Endodermal cell (in vitro differentiated cells): ENCODE measurements around the gene ZNF487. TPM values are rescaled to one million over a fixed set of nuclear protein-coding genes. Genes with fewer than 3 reads are reported as not detected.

ENCODE experiments used
- DNase-seq: peaks from one replicate; pipeline ENCODE4 v3.0.0-alpha.2; 2017
- H3K27ac ChIP-seq: 2 replicates; pipeline ENCODE4 v1.5.1; 2013; ENCODE audit warnings: mild to moderate bottlenecking, low read depth, low read length, moderate library complexity
- H3K27me3 ChIP-seq: 2 replicates; pipeline ENCODE4 v1.6.1; 2013; ENCODE audit warnings: mild to moderate bottlenecking, low read length, moderate library complexity; ENCODE audit not compliant: insufficient read depth, control insufficient read depth, poor library complexity, severe bottlenecking
- H3K36me3 ChIP-seq: 2 replicates; pipeline ENCODE4 v1.7.0; 2013; ENCODE audit warnings: mild to moderate bottlenecking, low read length, moderate library complexity; ENCODE audit not compliant: control insufficient read depth, insufficient read depth
- H3K4me1 ChIP-seq: one replicate; pipeline ENCODE4 v1.7.0; 2013; ENCODE audit warnings: low read length; ENCODE audit not compliant: control insufficient read depth, insufficient read depth
- H3K4me3 ChIP-seq: 2 replicates; pipeline ENCODE4 v1.5.1; 2013; ENCODE audit warnings: mild to moderate bottlenecking, low read length, moderate library complexity
- H3K9ac ChIP-seq: 2 replicates; pipeline ENCODE4 v1.6.1; 2013; ENCODE audit warnings: mild to moderate bottlenecking, low read length, moderate library complexity; ENCODE audit not compliant: poor library complexity, severe bottlenecking; ENCODE audit errors: extremely low read depth
- H3K9me3 ChIP-seq: 2 replicates; pipeline ENCODE4 v1.6.1; 2013; ENCODE audit warnings: mild to moderate bottlenecking, low read length, moderate library complexity; ENCODE audit not compliant: control insufficient read depth
- H3K27ac Mint-ChIP-seq: 2 replicates; pipeline ENCODE4 v1.8.0; 2020; ENCODE audit warnings: mixed read lengths
- H3K27me3 Mint-ChIP-seq: 2 replicates; pipeline ENCODE4 v1.8.0; 2021; ENCODE audit warnings: mild to moderate bottlenecking, mixed read lengths; ENCODE audit not compliant: insufficient read depth
- H3K36me3 Mint-ChIP-seq: 2 replicates; pipeline ENCODE4 v1.8.0; 2020; ENCODE audit warnings: low read depth, mixed read lengths
- H3K4me1 Mint-ChIP-seq: 2 replicates; pipeline ENCODE4 v1.8.0; 2020; ENCODE audit warnings: mixed read lengths
- H3K4me3 Mint-ChIP-seq: 2 replicates; pipeline ENCODE4 v1.8.0; 2020; ENCODE audit warnings: mild to moderate bottlenecking, moderate library complexity, mixed read lengths
- H3K9me3 Mint-ChIP-seq: 2 replicates; pipeline ENCODE4 v1.8.0; 2020; ENCODE audit warnings: mild to moderate bottlenecking, mixed read lengths
- CTCF ChIP-seq: fragments of 200-600 bp; sonication (generic); conservative IDR thresholded peaks from 2 replicates; pipeline ENCODE4 v1.5.0; 2021; ENCODE audit warnings: antibody characterized with exemption, mild to moderate bottlenecking
- WGBS, 2 experiments: methylation state at CpG; one replicate each; pipeline versions ENCODE4 v1.1.5 to v1.1.7; 2013; ENCODE audit warnings: missing lambda C conversion rate in 2 of 2, mixed read lengths in 1 of 2; ENCODE audit not compliant: insufficient coverage in 1 of 2, insufficient read length in 1 of 2; 5-methylcytosine and 5-hydroxymethylcytosine counted together
- total RNA-seq, 2 donors: library from RNA; stranded (reverse); fragmentation: NEBNext Ultra II Directional in 1 of 2; extraction: Animal tissue kit (Norgen Biotek cat#: 25700) in 1 of 2; gene quantifications; 2 replicates in 1 of 2; 3 replicates in 1 of 2; pipeline ENCODE4 v1.2.1, GENCODE V29; 2021

Gene ZNF487
- total RNA-seq, 2 donors from 2014 or later: 3.8 to 6.6 TPM

DNA sequence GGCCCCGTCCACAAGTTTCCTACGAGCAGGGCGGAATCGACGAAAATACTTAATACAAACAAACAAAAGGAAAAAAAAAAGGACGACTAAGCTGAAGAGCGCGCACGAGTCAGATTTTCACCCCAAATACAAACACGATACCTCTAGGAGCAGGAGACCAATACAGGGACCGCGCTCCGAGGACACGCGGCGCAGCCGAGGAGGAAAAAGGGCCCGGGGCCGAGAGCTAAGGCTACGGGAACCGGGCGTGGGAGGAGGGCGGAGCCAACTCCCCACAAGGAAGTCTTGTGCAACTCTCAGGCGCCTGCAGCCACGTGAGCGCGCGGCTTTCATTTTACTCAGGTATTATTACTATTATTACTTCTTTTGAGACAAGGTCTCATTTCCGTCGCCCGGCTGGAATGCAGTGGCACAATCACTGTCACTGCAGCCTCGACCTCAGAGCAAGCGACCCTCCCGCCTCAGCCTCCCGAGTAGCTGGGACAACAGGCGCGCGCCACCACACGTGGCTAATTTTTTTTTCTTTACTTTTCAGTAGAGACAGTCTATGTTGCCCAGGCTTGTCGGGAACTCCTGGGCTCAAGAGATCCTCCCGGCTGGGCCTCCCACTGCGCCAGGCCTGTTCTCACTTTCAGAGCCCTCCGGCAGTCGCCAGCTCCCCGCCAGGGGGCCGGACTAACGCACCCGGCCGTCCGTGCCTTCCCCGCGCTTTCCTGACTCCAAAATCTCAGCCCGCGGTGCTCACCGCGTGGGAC is 29.2 kb upstream of the ZNF487 start:
- peak; percentile 89 for DNase-seq
- Mint-ChIP-seq H3K9me3 (no peaks in the 10 kb centered on the region), H3K36me3 (peaks cover 14% of the 10 kb centered on the region), H3K27me3 (no peaks in the 10 kb centered on the region), H3K4me1 (peaks cover 17% of the 10 kb centered on the region), H3K27ac (peak overlapping the region; percentile 99), H3K4me3 (peak overlapping the region; percentile 93)
- peak; percentile 72 for TF ChIP-seq CTCF
- Histone ChIP-seq H3K36me3 (peaks cover 19% of the 10 kb centered on the region), H3K4me1 (peaks cover 6% of the 10 kb centered on the region), H3K27me3 (no peaks in the 10 kb centered on the region), H3K27ac (peak overlapping the region; percentile 95), H3K9me3 (no peaks in the 10 kb centered on the region), H3K9ac (peak overlapping the region; percentile 96), H3K4me3 (peak overlapping the region; percentile 91)
- WGBS, 2 experiments: 1 to 2% methylated on average over 21 to 56 of the region's 56 CpGs

DNA sequence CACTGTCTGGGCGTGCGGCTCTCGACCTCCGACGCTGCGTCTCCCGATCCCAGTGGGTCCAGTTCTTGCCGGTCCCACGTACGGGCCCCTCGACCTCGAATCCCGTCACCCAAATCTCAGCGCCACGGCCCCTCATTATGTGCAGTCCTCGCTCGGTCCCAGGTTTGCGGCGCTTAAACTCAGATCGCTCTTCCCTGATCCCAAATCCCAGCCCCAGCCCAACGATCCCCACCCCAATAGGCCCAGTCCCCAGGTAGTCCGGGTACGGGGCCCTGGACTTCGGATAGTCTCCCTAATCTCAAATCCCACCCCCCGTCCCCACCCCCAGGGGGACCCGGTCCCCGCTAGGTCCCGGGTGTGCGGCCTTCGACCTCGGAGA is 28.6 kb upstream of the ZNF487 start:
- Mint-ChIP-seq H3K9me3 (no peaks in the 10 kb centered on the region), H3K4me3 (peak overlapping the region; percentile 93), H3K36me3 (peaks cover 9% of the 10 kb centered on the region), H3K27ac (peak overlapping the region; percentile 99), H3K27me3 (no peaks in the 10 kb centered on the region), H3K4me1 (peaks cover 11% of the 10 kb centered on the region)
- Histone ChIP-seq H3K27ac (peak overlapping the region; percentile 95), H3K4me1 (peaks cover 6% of the 10 kb centered on the region), H3K27me3 (no peaks in the 10 kb centered on the region), H3K9ac (peak overlapping the region; percentile 96), H3K4me3 (peak overlapping the region; percentile 91), H3K9me3 (no peaks in the 10 kb centered on the region), H3K36me3 (peaks cover 17% of the 10 kb centered on the region)
- DNase-seq: no peak
- peak; percentile 34 for TF ChIP-seq CTCF
- WGBS, 2 experiments: 0 to 1% methylated on average over 6 to 31 of the region's 31 CpGs

- TF ChIP-seq CTCF: no peak
- Histone ChIP-seq H3K9me3 (no peaks in the 10 kb centered on the region), H3K9ac (peak within 1 kb of the TSS; percentile 96), H3K36me3 (peaks cover 12% of the 10 kb centered on the region), H3K4me3 (peak within 1 kb of the TSS; percentile 91), H3K27ac (peak within 1 kb of the TSS; percentile 95), H3K4me1 (peaks cover 4% of the 10 kb centered on the region), H3K27me3 (no peaks in the 10 kb centered on the region)
- 0 to 2% methylated on average over 21 to 68 of the region's 68 CpGs for WGBS, 2 experiments
- peak; percentile 98 for DNase-seq
- Mint-ChIP-seq H3K4me3 (peak within 1 kb of the TSS; percentile 93), H3K27ac (peak within 1 kb of the TSS; percentile 99), H3K27me3 (no peaks in the 10 kb centered on the region), H3K4me1 (peaks cover 10% of the 10 kb centered on the region), H3K9me3 (no peaks in the 10 kb centered on the region), H3K36me3 (peaks cover 7% of the 10 kb centered on the region)
Measured at GRCh38 chr10:43408710-43409384, 28.1 kb upstream of the ZNF487 start, which contains the start of gene HNRNPF. Gene HNRNPF, minus strand, starts transcription at chr10:43409186. Its CDS starts 21,302 bp downstream, at chr10:43387884.
